ENCODE data around the gene KRT32. TPM values are rescaled to one million over a fixed set of nuclear protein-coding genes. Genes with fewer than 3 reads are reported as not detected.

Gene KRT32
- polyA plus RNA-seq, 1 donor (not counting 4 experiments of a cell fraction or from before 2014, with no cell fraction given): not detected

DNA sequence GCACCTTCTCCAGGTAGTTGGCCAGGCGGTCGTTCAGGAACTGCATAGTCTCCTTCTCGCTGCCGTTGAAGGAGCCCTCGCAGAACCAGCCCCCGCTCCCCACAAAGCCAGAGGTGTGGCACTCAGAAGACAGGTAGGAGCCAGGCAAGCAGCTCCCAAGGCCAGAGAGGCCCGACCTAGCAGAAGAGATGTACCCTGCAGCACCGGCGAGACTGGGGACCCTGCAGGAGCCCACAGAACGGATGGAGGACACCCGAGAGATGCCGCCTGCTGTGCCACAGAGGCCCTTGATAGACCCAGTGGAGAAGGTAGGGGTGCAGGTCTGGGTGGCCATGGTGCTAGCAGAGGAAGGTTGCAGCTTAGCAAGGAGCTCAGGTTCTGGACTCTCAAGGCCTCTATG, 22.3 kb upstream of the KRT32 start, which contains the start of gene KRT36:
KRT36 (minus strand) TSS at position 380 of the 400 bp plus-strand sequence; CDS start at position 334, 46 bp downstream.
- no peaks in the 10 kb centered on the region for H3K9me3 ChIP-seq (ENCODE audit: control insufficient read depth, low read depth, low read length)
- no peaks in the 10 kb centered on the region for H3K36me3 ChIP-seq (ENCODE audit: control insufficient read depth in 2 of 2, extremely low read depth in 1 of 2, insufficient read depth in 2 of 2, low read length in 2 of 2)
- no peaks in the 10 kb centered on the region for H4K20me1 ChIP-seq (ENCODE audit: control insufficient read depth, extremely low read depth, insufficient read depth, low read length)
- no peaks in the 10 kb centered on the region for H3K27me3 ChIP-seq (ENCODE audit: control insufficient read depth, extremely low read depth, insufficient read depth, low read length)
- H3K4me2 ChIP-seq (ENCODE audit: control insufficient read depth, extremely low read depth, insufficient read depth, low read depth, low read length): no peak within 1 kb of the TSS
- no peak within 1 kb of the TSS for H3K27ac ChIP-seq (ENCODE audit: control insufficient read depth, insufficient read depth, low read length)
- dilution Hi-C loops (cut with MboI; ENCODE audit: extremely low pct_ligation_motif_present, low sequenced_read_pairs): no loop called here
- DNase-seq (ENCODE audit: low read depth, low spot score): no peak
- TF ChIP-seq EZH2 (IDR thresholded peaks at IDR 0.05; ENCODE audit: low read length) (no peak), CTCF (optimal IDR thresholded peaks at IDR 0.05 in 1 of 3, IDR thresholded peaks at IDR 0.05 in 1 of 3, conservative IDR thresholded peaks at IDR 0.05 in 1 of 3; ENCODE audit: extremely low read depth in 1 of 3, insufficient read depth in 2 of 3, low read length in 3 of 3) (no peak)
- H3K4me3 ChIP-seq (ENCODE audit: control insufficient read depth in 2 of 3, extremely low read depth in 1 of 3, insufficient read depth in 2 of 3, low read depth in 1 of 3, low read length in 3 of 3): no peak within 1 kb of the TSS
- no peak within 1 kb of the TSS for H2AFZ ChIP-seq (ENCODE audit: control insufficient read depth, low read length)
- H3K9me1 ChIP-seq (ENCODE audit: control insufficient read depth, extremely low read depth, insufficient read depth, low read length): no peaks in the 10 kb centered on the region
- H3K4me1 ChIP-seq (ENCODE audit: control insufficient read depth, extremely low read depth, insufficient read depth, low read length): peaks cover 5% of the 10 kb centered on the region
- H3K9ac ChIP-seq (ENCODE audit: control insufficient read depth, extremely low read depth, insufficient read depth, low read length): no peak within 1 kb of the TSS
- FAIRE-seq: no peak
- H3K79me2 ChIP-seq (ENCODE audit: control insufficient read depth, insufficient read depth, low read length): no peaks in the 10 kb centered on the region

GRCh38 chr17:41486809-41487530, 19.8 kb upstream of the KRT32 start:
- Histone ChIP-seq H3K9me1 (ENCODE audit: control insufficient read depth, extremely low read depth, insufficient read depth, low read length) (no peaks in the 10 kb centered on the region), H3K4me2 (ENCODE audit: control insufficient read depth, extremely low read depth, insufficient read depth, low read depth, low read length) (no peak overlapping the region), H2AFZ (ENCODE audit: control insufficient read depth, low read length) (no peak overlapping the region), H3K4me1 (ENCODE audit: control insufficient read depth, extremely low read depth, insufficient read depth, low read length) (no peaks in the 10 kb centered on the region), H3K79me2 (ENCODE audit: control insufficient read depth, insufficient read depth, low read length) (no peaks in the 10 kb centered on the region), H3K9me3 (ENCODE audit: control insufficient read depth, low read depth, low read length) (no peaks in the 10 kb centered on the region), H3K27me3 (ENCODE audit: control insufficient read depth, extremely low read depth, insufficient read depth, low read length) (no peaks in the 10 kb centered on the region), H3K27ac (ENCODE audit: control insufficient read depth, insufficient read depth, low read length) (no peak overlapping the region), H3K4me3 (ENCODE audit: control insufficient read depth in 2 of 3, extremely low read depth in 1 of 3, insufficient read depth in 2 of 3, low read depth in 1 of 3, low read length in 3 of 3) (no peak overlapping the region), H3K36me3 (ENCODE audit: control insufficient read depth in 2 of 2, extremely low read depth in 1 of 2, insufficient read depth in 2 of 2, low read length in 2 of 2) (no peaks in the 10 kb centered on the region), H4K20me1 (ENCODE audit: control insufficient read depth, extremely low read depth, insufficient read depth, low read length) (no peaks in the 10 kb centered on the region), H3K9ac (ENCODE audit: control insufficient read depth, extremely low read depth, insufficient read depth, low read length) (no peak overlapping the region)
- dilution Hi-C loops (cut with MboI; ENCODE audit: extremely low pct_ligation_motif_present, low sequenced_read_pairs): no loop called here
- TF ChIP-seq CTCF (optimal IDR thresholded peaks at IDR 0.05 in 1 of 3, IDR thresholded peaks at IDR 0.05 in 1 of 3, conservative IDR thresholded peaks at IDR 0.05 in 1 of 3; ENCODE audit: extremely low read depth in 1 of 3, insufficient read depth in 2 of 3, low read length in 3 of 3) (peak; percentile 19 to 71 (median 35)), EZH2 (IDR thresholded peaks at IDR 0.05; ENCODE audit: low read length) (no peak)
- FAIRE-seq: no peak
- DNase-seq (ENCODE audit: low read depth, low spot score): no peak

All from keratinocyte (primary cell).